CD14-positive monocyte (primary cell): Measurements from ENCODE around the gene CMTM5. TPM values are rescaled to one million over a fixed set of nuclear protein-coding genes. Genes with fewer than 3 reads are reported as not detected.

Experiments used
- DNase-seq, 3 donors: peaks; one replicate each; pipeline ENCODE4 v3.0.0-alpha.2; 2011 to 2022
- H2AFZ ChIP-seq: 2 replicates; pipeline ENCODE4 v1.6.0; 2012; ENCODE audit warnings: mild to moderate bottlenecking, low read depth, low read length, inconsistent platforms; ENCODE audit not compliant: insufficient read depth, poor library complexity, severe bottlenecking
- H3K27ac ChIP-seq, 2 donors: 1 replicate in 1 of 2; 2 replicates in 1 of 2; pipeline ENCODE4 v1.5.1; 2012 to 2013; ENCODE audit warnings: low read length in 2 of 2, control low read depth in 1 of 2, inconsistent platforms in 1 of 2, low read depth in 1 of 2, mild to moderate bottlenecking in 1 of 2
- H3K27me3 ChIP-seq, 2 donors: one replicate each; pipeline versions ENCODE4 v1.6.0 to v1.6.1; 2011 to 2013; ENCODE audit warnings: low read length in 2 of 2; ENCODE audit not compliant: control insufficient read depth in 2 of 2, insufficient read depth in 2 of 2
- H3K36me3 ChIP-seq, 2 donors: replicated peaks in 1 of 2; 1 replicate in 1 of 2; 2 replicates in 1 of 2; pipeline versions ENCODE4 v1.5.1 to v1.6.1; 2012 to 2013; ENCODE audit warnings: low read length in 2 of 2, control low read depth in 1 of 2, inconsistent platforms in 1 of 2, mild to moderate bottlenecking in 1 of 2; ENCODE audit not compliant: insufficient read depth in 2 of 2, control insufficient read depth in 1 of 2
- H3K4me1 ChIP-seq, 2 donors: 1 replicate in 1 of 2; 2 replicates in 1 of 2; pipeline versions ENCODE4 v1.5.1 to v1.6.1; 2012 to 2013; ENCODE audit warnings: low read length in 2 of 2, control low read depth in 1 of 2, inconsistent platforms in 1 of 2, mild to moderate bottlenecking in 1 of 2, moderate library complexity in 1 of 2; ENCODE audit not compliant: insufficient read depth in 2 of 2, control insufficient read depth in 1 of 2
- H3K4me2 ChIP-seq: replicated peaks from 2 replicates; pipeline ENCODE3; 2012; ENCODE audit warnings: low read length, moderate library complexity, mild to moderate bottlenecking; ENCODE audit not compliant: poor library complexity, severe bottlenecking; ENCODE audit errors: extremely low read depth
- H3K4me3 ChIP-seq, 3 experiments: fragments of 200-600 bp in 1 of 3; sonication (generic) in 1 of 3; replicated peaks in 1 of 3; 1 replicate in 2 of 3; 2 replicates in 1 of 3; pipeline ENCODE4 v1.5.1; 2011 to 2013; ENCODE audit warnings: low read length in 3 of 3, mild to moderate bottlenecking in 3 of 3, control low read depth in 2 of 3, low read depth in 2 of 3, inconsistent platforms in 1 of 3, moderate library complexity in 1 of 3
- H3K79me2 ChIP-seq: 2 replicates; pipeline ENCODE4 v1.6.0; 2012; ENCODE audit warnings: mild to moderate bottlenecking, control low read depth, inconsistent platforms, low read length, moderate library complexity; ENCODE audit not compliant: insufficient read depth
- H3K9ac ChIP-seq: 2 replicates; pipeline ENCODE4 v1.6.0; 2017; ENCODE audit warnings: low read length, mild to moderate bottlenecking; ENCODE audit not compliant: insufficient read depth, poor library complexity, severe bottlenecking
- H3K9me3 ChIP-seq, 2 donors: replicated peaks in 1 of 2; 1 replicate in 1 of 2; 2 replicates in 1 of 2; pipeline versions ENCODE4 v1.5.1 to v1.6.1; 2012 to 2013; ENCODE audit warnings: low read length in 2 of 2, control low read depth in 1 of 2; ENCODE audit not compliant: control insufficient read depth in 1 of 2, insufficient read depth in 1 of 2
- H4K20me1 ChIP-seq: 2 replicates; pipeline ENCODE4 v1.6.0; 2012; ENCODE audit warnings: mild to moderate bottlenecking, low read length, control low read depth, moderate library complexity; ENCODE audit not compliant: insufficient read depth
- H3K27ac Mint-ChIP-seq, 7 donors: one replicate each; pipeline ENCODE4 v1.8.0; 2020; ENCODE audit warnings: mild to moderate bottlenecking in 7 of 7, mixed read lengths in 7 of 7, moderate library complexity in 6 of 7, inconsistent platforms in 2 of 7
- H3K27me3 Mint-ChIP-seq, 3 donors: one replicate each; pipeline ENCODE4 v1.8.0; 2021 to 2022; ENCODE audit warnings: low read depth in 3 of 3, mild to moderate bottlenecking in 3 of 3, mixed read lengths in 3 of 3, moderate library complexity in 3 of 3, inconsistent platforms in 1 of 3
- H3K36me3 Mint-ChIP-seq, 2 donors: one replicate each; pipeline ENCODE4 v1.8.0; 2020; ENCODE audit warnings: mixed read lengths in 2 of 2, inconsistent platforms in 1 of 2, mild to moderate bottlenecking in 1 of 2
- H3K4me1 Mint-ChIP-seq: one replicate; pipeline ENCODE4 v1.8.0; 2020; ENCODE audit warnings: mild to moderate bottlenecking, mixed read lengths
- H3K4me3 Mint-ChIP-seq, 2 donors: one replicate each; pipeline ENCODE4 v1.8.0; 2020; ENCODE audit warnings: mild to moderate bottlenecking in 2 of 2, mixed read lengths in 2 of 2, moderate library complexity in 1 of 2
- H3K9me3 Mint-ChIP-seq, 7 donors: one replicate each; pipeline ENCODE4 v1.8.0; 2020 to 2022; ENCODE audit warnings: mixed read lengths in 7 of 7, mild to moderate bottlenecking in 6 of 7, moderate library complexity in 6 of 7, inconsistent platforms in 2 of 7
- CTCF ChIP-seq: fragments of 200-600 bp; IDR thresholded peaks from one replicate; pipeline ENCODE4 v1.8.0; 2022; ENCODE audit warnings: antibody characterized with exemption, mild to moderate bottlenecking
- WGBS: methylation state at CpG from one replicate; pipeline ENCODE4 v1.1.5; 2013; ENCODE audit warnings: missing lambda C conversion rate; ENCODE audit not compliant: insufficient coverage; 5-methylcytosine and 5-hydroxymethylcytosine counted together
- intact Hi-C, 2 donors: fragments of 100-400 bp; cut with micrococcal nuclease; formaldehyde crosslinking; loops; one replicate each; pipeline versions ENCODE4 v1.15.0 to v1.15.1; 2023
- polyA plus RNA-seq, 3 donors: library from polyadenylated mRNA; depleted of rRNA in 1 of 3; unstranded in 2 of 3; stranded (reverse) in 1 of 3; fragments of 300-500 nt in 2 of 3; fragments of >200 nt in 1 of 3; fragmentation: Illumina TruSeq in 2 of 3; gene quantifications; 1 replicate in 2 of 3; 2 replicates in 1 of 3; pipeline ENCODE4 v1.2.3, GENCODE V29; 2012 to 2021

The CMTM5 gene
- polyA plus RNA-seq, 3 donors: 0.93 to 1.1 TPM; not detected in 1

- H2AFZ ChIP-seq: no peak overlapping the region
- no peaks in the 10 kb centered on the region for H3K36me3 Mint-ChIP-seq
- TF ChIP-seq CTCF: no peak
- H3K27me3 ChIP-seq: no peaks in the 10 kb centered on the region
- no peak overlapping the region for H3K4me2 ChIP-seq
- peaks cover 5 to 7% of the 10 kb centered on the region in 2 donors for H3K4me1 ChIP-seq
- no peak overlapping the region for H3K4me3 Mint-ChIP-seq
- H4K20me1 ChIP-seq: no peaks in the 10 kb centered on the region
- H3K4me3 ChIP-seq: no peak overlapping the region
- H3K27ac Mint-ChIP-seq: no peak overlapping the region
- intact Hi-C loops: no loop called here
- H3K9me3 ChIP-seq: no peaks in the 10 kb centered on the region
- 49% methylated on average over 7 of the region's 7 CpGs for WGBS
- H3K4me1 Mint-ChIP-seq: peaks cover 19% of the 10 kb centered on the region
- H3K9me3 Mint-ChIP-seq: no peaks in the 10 kb centered on the region
- peaks cover 3 to 16% (median 5%) of the 10 kb centered on the region in 3 donors for H3K27me3 Mint-ChIP-seq
- H3K36me3 ChIP-seq: no peaks in the 10 kb centered on the region
- no peaks in the 10 kb centered on the region for H3K79me2 ChIP-seq
- no peak overlapping the region for H3K27ac ChIP-seq
- no peak overlapping the region for H3K9ac ChIP-seq
- no peak for DNase-seq
Measured at GRCh38 chr14:23403139-23403438, 26.2 kb downstream of the CMTM5 start.

DNA sequence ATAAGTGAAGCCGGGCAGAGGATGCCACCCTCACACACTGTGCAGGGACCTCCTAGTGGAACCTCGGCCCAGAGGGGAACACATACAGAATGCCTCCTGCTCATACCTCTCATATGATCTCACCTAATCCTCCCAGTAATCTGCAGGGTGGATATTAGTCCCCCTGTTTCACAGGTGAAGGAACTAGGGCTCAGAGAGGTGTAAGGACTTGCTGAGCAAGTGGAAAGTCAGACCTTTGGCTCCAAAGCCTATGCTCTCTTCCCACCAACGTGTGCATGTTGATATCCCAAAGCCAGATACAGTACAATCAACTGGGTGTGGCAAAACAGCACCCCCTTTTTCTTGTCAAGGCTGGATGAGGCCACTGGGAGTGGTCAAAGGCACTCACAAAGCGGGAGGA, 27.1 kb downstream of the CMTM5 start:
- peaks cover 19% of the 10 kb centered on the region for H3K4me1 Mint-ChIP-seq
- no peaks in the 10 kb centered on the region for H3K27me3 ChIP-seq
- peaks cover 5 to 7% of the 10 kb centered on the region in 2 donors for H3K4me1 ChIP-seq
- H2AFZ ChIP-seq: no peak overlapping the region
- DNase-seq: no peak
- H3K27ac ChIP-seq: no peak overlapping the region
- no peaks in the 10 kb centered on the region for H3K9me3 ChIP-seq
- intact Hi-C loops: no loop called here
- no peaks in the 10 kb centered on the region for H3K36me3 ChIP-seq
- H3K9ac ChIP-seq: no peak overlapping the region
- H4K20me1 ChIP-seq: no peaks in the 10 kb centered on the region
- H3K4me3 ChIP-seq: no peak overlapping the region
- H3K79me2 ChIP-seq: no peaks in the 10 kb centered on the region
- 90% methylated on average over 2 of the region's 4 CpGs for WGBS
- H3K27me3 Mint-ChIP-seq: peaks cover 3 to 19% (median 5%) of the 10 kb centered on the region in 3 donors
- no peak overlapping the region for H3K27ac Mint-ChIP-seq
- H3K4me3 Mint-ChIP-seq: no peak overlapping the region
- H3K36me3 Mint-ChIP-seq: no peaks in the 10 kb centered on the region
- no peaks in the 10 kb centered on the region for H3K9me3 Mint-ChIP-seq
- TF ChIP-seq CTCF: no peak
- H3K4me2 ChIP-seq: no peak overlapping the region
